Liver (tissue), 9 donors: ENCODE measurements around the gene TNN. TPM values are rescaled to one million over a fixed set of nuclear protein-coding genes. Genes with fewer than 3 reads are reported as not detected.

ENCODE experiments used
- DNase-seq: peaks from one replicate; pipeline ENCODE4 v3.0.0-alpha.2; 2017; ENCODE audit warnings: low spot score
- H3K27ac ChIP-seq, 2 donors: one replicate each; pipeline ENCODE4 v1.7.0; 2013; ENCODE audit warnings: inconsistent platforms in 2 of 2, low read length in 2 of 2, control low read depth in 1 of 2, low read depth in 1 of 2, mild to moderate bottlenecking in 1 of 2
- H3K27me3 ChIP-seq, 4 donors: one replicate each; pipeline versions ENCODE4 v1.6.1 to v1.7.0; 2013; ENCODE audit warnings: low read length in 3 of 4, inconsistent platforms in 1 of 4, mild to moderate bottlenecking in 1 of 4, moderate library complexity in 1 of 4; ENCODE audit not compliant: control insufficient read depth in 4 of 4, insufficient read depth in 4 of 4
- H3K36me3 ChIP-seq, 4 donors: one replicate each; pipeline versions ENCODE4 v1.6.1 to v1.7.0; 2013; ENCODE audit warnings: low read length in 3 of 4, mild to moderate bottlenecking in 3 of 4, low read depth in 1 of 4, moderate library complexity in 1 of 4; ENCODE audit not compliant: control insufficient read depth in 4 of 4, insufficient read depth in 3 of 4
- H3K4me1 ChIP-seq, 4 donors: one replicate each; pipeline versions ENCODE4 v1.6.1 to v1.7.0; 2013; ENCODE audit warnings: low read length in 3 of 4, mild to moderate bottlenecking in 3 of 4, moderate library complexity in 1 of 4; ENCODE audit not compliant: control insufficient read depth in 4 of 4, insufficient read depth in 4 of 4
- H3K4me3 ChIP-seq, 3 donors: one replicate each; pipeline versions ENCODE4 v1.6.1 to v1.7.0; 2013; ENCODE audit warnings: low read length in 3 of 3, control low read depth in 1 of 3, low read depth in 1 of 3, mild to moderate bottlenecking in 1 of 3
- H3K9ac ChIP-seq, 2 donors: one replicate each; pipeline ENCODE4 v1.7.0; 2013; ENCODE audit warnings: low read length in 2 of 2, mild to moderate bottlenecking in 2 of 2, moderate library complexity in 2 of 2, control low read depth in 1 of 2, low read depth in 1 of 2
- H3K9me3 ChIP-seq, 4 donors: one replicate each; pipeline versions ENCODE4 v1.6.1 to v1.7.0; 2013; ENCODE audit warnings: low read length in 3 of 4; ENCODE audit not compliant: control insufficient read depth in 4 of 4
- ATF3 ChIP-seq: IDR thresholded peaks from 2 replicates; pipeline ENCODE4 v1.6.1; 2016; ENCODE audit warnings: antibody characterized with exemption
- CTCF ChIP-seq: fragments of 150-350 bp; IDR thresholded peaks from 2 replicates; pipeline ENCODE4 v1.5.1; 2017; ENCODE audit warnings: improper control_type of control experiment, low read depth, low read length; ENCODE audit not compliant: missing input control
- EGR1 ChIP-seq, 2 donors: IDR thresholded peaks; 2 replicates each; pipeline ENCODE4 v1.6.1; 2016 to 2018; ENCODE audit warnings: antibody characterized with exemption in 2 of 2, low read depth in 2 of 2
- FOXA2 ChIP-seq: IDR thresholded peaks from 2 replicates; pipeline ENCODE4 v1.6.1; 2016; ENCODE audit warnings: antibody characterized with exemption
- GABPA ChIP-seq, 2 donors: IDR thresholded peaks in 1 of 2; conservative IDR thresholded peaks in 1 of 2; 2 replicates each; pipeline ENCODE4 v1.6.1; 2016; ENCODE audit warnings: antibody characterized with exemption in 2 of 2, mild to moderate bottlenecking in 1 of 2, moderate library complexity in 1 of 2
- HNF4A ChIP-seq, 2 donors: conservative IDR thresholded peaks; 2 replicates each; pipeline ENCODE4 v1.6.1; 2016; ENCODE audit warnings: antibody characterized with exemption in 2 of 2, mild to moderate bottlenecking in 2 of 2
- HNF4G ChIP-seq: IDR thresholded peaks from 2 replicates; pipeline ENCODE4 v1.6.1; 2016; ENCODE audit warnings: antibody characterized with exemption
- JUND ChIP-seq, 2 donors: IDR thresholded peaks; 2 replicates each; pipeline ENCODE4 v1.6.1; 2016; ENCODE audit warnings: antibody characterized with exemption in 2 of 2
- NR2F2 ChIP-seq: IDR thresholded peaks from 2 replicates; pipeline ENCODE4 v1.6.1; 2016; ENCODE audit warnings: antibody characterized with exemption
- RAD21 ChIP-seq, 2 donors: IDR thresholded peaks; 2 replicates each; pipeline ENCODE4 v1.6.1; 2016; ENCODE audit warnings: antibody characterized with exemption in 2 of 2, mild to moderate bottlenecking in 2 of 2
- REST ChIP-seq: IDR thresholded peaks from 2 replicates; pipeline ENCODE4 v1.6.1; 2016; ENCODE audit warnings: antibody characterized with exemption, mild to moderate bottlenecking
- RXRA ChIP-seq, 2 donors: IDR thresholded peaks; 2 replicates each; pipeline ENCODE4 v1.6.1; 2017 to 2018; ENCODE audit warnings: antibody characterized with exemption in 2 of 2, mild to moderate bottlenecking in 1 of 2
- SP1 ChIP-seq: IDR thresholded peaks from 2 replicates; pipeline ENCODE4 v1.6.1; 2018; ENCODE audit warnings: antibody characterized with exemption, mild to moderate bottlenecking
- TAF1 ChIP-seq: conservative IDR thresholded peaks from 2 replicates; pipeline ENCODE4 v1.6.1; 2016; ENCODE audit warnings: antibody characterized with exemption, mild to moderate bottlenecking
- YY1 ChIP-seq: IDR thresholded peaks from 2 replicates; pipeline ENCODE4 v1.6.1; 2016; ENCODE audit warnings: antibody characterized with exemption, mild to moderate bottlenecking
- ZBTB33 ChIP-seq: IDR thresholded peaks from 2 replicates; pipeline ENCODE4 v1.6.1; 2016; ENCODE audit warnings: antibody characterized with exemption
- WGBS: extraction: QIAGEN DNeasy Blood & Tissue Kit; methylation state at CpG from one replicate; pipeline ENCODE4 v1.1.7; 2013; 5-methylcytosine and 5-hydroxymethylcytosine counted together
- polyA plus RNA-seq, 2 donors: library from polyadenylated mRNA; stranded (reverse) in 1 of 2; unstranded in 1 of 2; fragments of 200-250 nt in 1 of 2; fragments of >200 nt in 1 of 2; fragmentation: Nextera tagmentation in 1 of 2; extraction: Ambion mirVana in 1 of 2; gene quantifications; one replicate each; pipeline versions ENCODE4 v1.2.1 to v1.2.3, GENCODE V29; 2013 to 2015
- total RNA-seq, 2 donors: library from RNA; depleted of rRNA; stranded (reverse); fragments of >200 nt; gene quantifications; one replicate each; pipeline ENCODE4 v1.2.3, GENCODE V29; 2014
- donor health status: healthy.
- donor health status: healthy.
- donor health status: healthy.
- donor health status: healthy.
- donor health status: healthy.

The TNN gene
- total and polyA plus RNA-seq, 4 donors = 0.11 to 1.8 (median 0.80) TPM

- TF ChIP-seq ZBTB33 = no peak
- TF ChIP-seq TAF1 = no peak
Observed at GRCh38 chr1:175034775-175035174, 32.9 kb upstream of the TNN start (continued).

- Histone ChIP-seq H3K4me3 (no peak overlapping the region), H3K9ac (no peak overlapping the region), H3K27ac (no peak overlapping the region), H3K36me3 (no peaks in the 10 kb centered on the region), H3K27me3 (no peaks in the 10 kb centered on the region), H3K4me1 (no peaks in the 10 kb centered on the region), H3K9me3 (no peaks in the 10 kb centered on the region)
- TF ChIP-seq REST (no peak), NR2F2 (no peak), RXRA (IDR thresholded peaks at IDR 0.05) (no peak), GABPA (IDR thresholded peaks at IDR 0.05 in 1 of 2, conservative IDR thresholded peaks at IDR 0.05 in 1 of 2) (no peak), HNF4G (no peak), CTCF (no peak), HNF4A (conservative IDR thresholded peaks at IDR 0.05) (no peak), JUND (IDR thresholded peaks at IDR 0.05) (no peak), ATF3 (no peak), SP1 (no peak), FOXA2 (no peak), YY1 (no peak), EGR1 (IDR thresholded peaks at IDR 0.05; ENCODE audit: low read depth in 2 of 2) (no peak), ZBTB33 (no peak), RAD21 (IDR thresholded peaks at IDR 0.05) (no peak), TAF1 (no peak)
- DNase-seq = no peak
- 94% methylated on average over 6 of the region's 6 CpGs for WGBS
Observed at GRCh38 chr1:175035865-175036264, 31.8 kb upstream of the TNN start.
